ENCODE measurements around the gene STRIT1. TPM values are rescaled to one million over a fixed set of nuclear protein-coding genes. Genes with fewer than 3 reads are reported as not detected.

The STRIT1 gene
- total and polyA plus RNA-seq, 2 of the 4 experiments (the other 2 are of a cell fraction): not detected

GRCh38 chr3:155308831-155309230, 15.3 kb upstream of the STRIT1 start:
- Histone ChIP-seq H2BK120ac (ENCODE audit: low read depth, low read length) (peak overlapping the region; percentile 56; the same call in 1 of the 2 replicates), H3K27ac (ENCODE audit: insufficient read depth, low read length) (no peak overlapping the region), H2BK20ac (ENCODE audit: low read depth, low read length) (peak overlapping the region; percentile 62), H4K91ac (ENCODE audit: insufficient read depth, low read depth, low read length) (no peak overlapping the region), H3K23ac (ENCODE audit: low read depth, low read length) (no peak overlapping the region), H4K8ac (ENCODE audit: low read depth in 2 of 2, low read length in 2 of 2) (0 out of 4 replicates have a peak overlapping the region, but pooled peaks of 1 of the 2 experiments have one; percentile 6), H3K4me3 (ENCODE audit: insufficient read depth, low read depth, low read length) (no peak overlapping the region), H3K36me3 (ENCODE audit: control insufficient read depth, insufficient read depth, low read length) (no peaks in the 10 kb centered on the region), H3K27me3 (ENCODE audit: control insufficient read depth, insufficient read depth, low read length) (no peaks in the 10 kb centered on the region), H2BK5ac (ENCODE audit: low read depth, low read length, poor library complexity, severe bottlenecking) (peak overlapping the region; percentile 69), H3K9me3 (ENCODE audit: control insufficient read depth, insufficient read depth, low read length) (no peaks in the 10 kb centered on the region), H4K5ac (ENCODE audit: low read depth, low read length) (no peak overlapping the region), H3K4me1 (ENCODE audit: control insufficient read depth, insufficient read depth, low read length) (peaks cover 2% of the 10 kb centered on the region; the same call in 1 of the 2 replicates), H3K18ac (ENCODE audit: low read depth, low read length) (peak overlapping the region; percentile 7; the same call in 1 of the 2 replicates), H3K4ac (ENCODE audit: low read depth, low read length) (peak overlapping the region; percentile 35; the same call in 1 of the 2 replicates), H3K14ac (replicated peaks; ENCODE audit: low read depth, low read length) (0 out of 2 replicates have a peak overlapping the region, but pooled peaks have one; percentile 45), H3K56ac (ENCODE audit: extremely low read depth, insufficient read depth, low read length) (no peak overlapping the region), H2BK15ac (ENCODE audit: low read depth, low read length) (no peak overlapping the region), H2AK9ac (replicated peaks; ENCODE audit: low read depth, low read length, poor library complexity) (peak overlapping the region; percentile 13), H3K9ac (ENCODE audit: low read depth, low read length) (no peak overlapping the region), H2AFZ (replicated peaks; ENCODE audit: low read length, poor library complexity) (peak overlapping the region; percentile 49), H2AK5ac (ENCODE audit: low read depth, low read length) (no peak overlapping the region), H3K4me2 (ENCODE audit: low read depth, low read length) (no peak overlapping the region), H3K79me1 (ENCODE audit: low read depth in 1 of 2, low read length in 2 of 2) (no peaks in the 10 kb centered on the region), H3K9me1 (ENCODE audit: insufficient read depth, low read length) (no peaks in the 10 kb centered on the region), H4K20me1 (ENCODE audit: insufficient read depth, low read length) (no peaks in the 10 kb centered on the region)
- TF ChIP-seq BHLHE40 (IDR thresholded peaks at IDR 0.05; ENCODE audit: low read depth, low read length) (no peak), CEBPB (IDR thresholded peaks at IDR 0.05; ENCODE audit: low read depth, low read length) (peak; percentile 94), SMC3 (IDR thresholded peaks at IDR 0.05; ENCODE audit: low read depth, low read length) (no peak), MXI1 (IDR thresholded peaks at IDR 0.05; ENCODE audit: borderline replicate concordance, low read depth, low read length) (no peak), RCOR1 (IDR thresholded peaks at IDR 0.05; ENCODE audit: insufficient replicate concordance, low read length) (no peak), RAD21 (IDR thresholded peaks at IDR 0.05; ENCODE audit: low read length) (no peak)
- TF ChIP-seq, protein P1, sequence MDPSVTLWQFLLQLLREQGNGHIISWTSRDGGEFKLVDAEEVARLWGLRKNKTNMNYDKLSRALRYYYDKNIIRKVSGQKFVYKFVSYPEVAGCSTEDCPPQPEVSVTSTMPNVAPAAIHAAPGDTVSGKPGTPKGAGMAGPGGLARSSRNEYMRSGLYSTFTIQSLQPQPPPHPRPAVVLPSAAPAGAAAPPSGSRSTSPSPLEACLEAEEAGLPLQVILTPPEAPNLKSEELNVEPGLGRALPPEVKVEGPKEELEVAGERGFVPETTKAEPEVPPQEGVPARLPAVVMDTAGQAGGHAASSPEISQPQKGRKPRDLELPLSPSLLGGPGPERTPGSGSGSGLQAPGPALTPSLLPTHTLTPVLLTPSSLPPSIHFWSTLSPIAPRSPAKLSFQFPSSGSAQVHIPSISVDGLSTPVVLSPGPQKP (IDR thresholded peaks at IDR 0.05; ENCODE audit: borderline replicate concordance, low read depth, low read length): no peak
- ATAC-seq (ENCODE audit: low read depth): no peak
- peak; percentile 68 for DNase-seq
- in situ Hi-C loops (cut with MboI; ENCODE audit: low sequenced_read_pairs): no loop called here
- no CpG with 5 or more reads among the region's 9 CpGs for WGBS, 2 experiments (ENCODE audit: extremely low coverage in 2 of 2, insufficient read length in 1 of 2)
- ChIA-PET POLR2A (ENCODE audit: unreplicated experiment) (no interaction called here), CTCF (interaction anchor here (1.0 kb wide), 2 partner anchors 11 to 12 kb away, joined by 3 read pairs; no protein-coding TSS in a partner anchor)
- dilution Hi-C loops (cut with HindIII; ENCODE audit: low sequenced_read_pairs, unreplicated experiment): no loop called here
- BruUV-seq (replicated peaks): no TSS peak
- intact Hi-C loops (cut with micrococcal nuclease): no loop called here
